Ramos (cell line): ENCODE measurements around the gene C16orf96.

Source experiments
- in situ Hi-C: fragments of 300-500 bp; cut with MboI; formaldehyde crosslinking; loops from one replicate; pipeline ENCODE4 v1.14.3; 2022; ENCODE audit warnings: low sequenced_read_pairs; ENCODE audit not compliant: unreplicated experiment

C16orf96 gene

GRCh38 chr16:4556112-4556511 is at the start of gene C16orf96:
C16orf96 (plus strand) TSS chr16:4556340; CDS start chr16:4556490, 150 bp downstream.
- in situ Hi-C loops = no loop called here

GRCh38 chr16:4506450-4506849 is 49.7 kb upstream of the C16orf96 start:
- in situ Hi-C loops = no loop called here

DNA sequence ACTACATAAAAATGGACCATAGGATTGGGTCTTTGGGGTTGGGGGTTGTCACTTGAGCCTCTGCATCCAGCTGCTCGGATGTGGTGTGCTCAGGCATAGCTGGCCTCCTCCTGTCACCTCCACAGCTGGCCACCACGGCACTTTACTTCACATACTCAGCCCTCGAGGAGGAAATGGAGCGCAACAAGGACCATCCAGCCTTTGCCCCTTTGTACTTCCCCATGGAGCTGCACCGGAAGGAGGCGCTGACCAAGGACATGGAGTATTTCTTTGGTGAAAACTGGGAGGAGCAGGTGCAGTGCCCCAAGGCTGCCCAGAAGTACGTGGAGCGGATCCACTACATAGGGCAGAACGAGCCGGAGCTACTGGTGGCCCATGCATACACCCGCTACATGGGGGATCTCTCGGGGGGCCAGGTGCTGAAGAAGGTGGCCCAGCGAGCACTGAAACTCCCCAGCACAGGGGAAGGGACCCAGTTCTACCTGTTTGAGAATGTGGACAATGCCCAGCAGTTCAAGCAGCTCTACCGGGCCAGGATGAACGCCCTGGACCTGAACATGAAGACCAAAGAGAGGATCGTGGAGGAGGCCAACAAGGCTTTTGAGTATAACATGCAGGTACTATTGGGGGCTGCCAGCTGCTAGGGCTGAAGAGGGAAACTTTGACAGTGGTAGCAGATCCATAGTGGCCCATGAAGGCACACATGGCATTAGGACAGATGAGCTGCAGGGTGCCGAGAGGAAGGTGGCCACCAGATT is 48.4 kb upstream of the C16orf96 start:
- in situ Hi-C loops = no loop called here

GRCh38 chr16:4508806-4509205 is 47.3 kb upstream of the C16orf96 start:
- in situ Hi-C loops = no loop called here

- in situ Hi-C loops = no loop called here
Observed at GRCh38 chr16:4509420-4509819, 46.7 kb upstream of the C16orf96 start.

GRCh38 chr16:4510131-4510530 is 46.0 kb upstream of the C16orf96 start:
- in situ Hi-C loops = loop anchor here (10.0 kb wide), 2 partner anchors 75 to 445 kb away; partner anchors contain the start of gene SEC14L5

DNA sequence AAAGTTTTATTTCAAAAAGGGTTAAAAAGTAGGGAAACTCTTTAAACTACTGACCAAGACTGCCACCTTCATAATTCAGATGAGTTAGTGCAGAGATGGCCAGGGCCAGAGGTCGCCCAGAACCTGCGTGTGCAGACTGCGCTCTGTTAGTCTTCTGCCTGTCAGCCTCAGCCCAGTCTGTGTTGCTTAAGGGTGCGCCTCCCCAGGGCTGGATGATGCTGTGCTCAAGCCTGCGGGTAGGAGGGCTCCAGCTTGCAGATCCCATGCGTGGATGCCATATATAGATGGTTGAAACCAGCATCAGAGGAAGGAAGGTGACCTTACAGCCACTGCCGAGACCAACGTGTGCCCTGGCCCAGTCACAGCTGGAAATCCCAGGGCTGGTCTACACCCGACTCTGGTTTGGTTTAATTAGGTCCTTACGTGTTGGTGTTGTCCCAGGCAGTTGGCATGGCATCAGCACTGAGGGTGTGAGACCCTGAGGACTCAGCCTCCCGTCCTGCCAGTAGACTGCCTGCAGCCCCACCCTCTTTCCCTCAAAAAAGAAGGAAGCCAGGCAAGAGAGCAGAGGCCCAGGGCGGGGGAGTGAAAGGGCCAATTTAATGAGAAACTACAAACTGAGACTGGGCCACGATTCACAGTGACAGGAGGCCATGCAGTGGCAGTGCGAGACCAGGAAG is 45.3 kb upstream of the C16orf96 start:
- in situ Hi-C loops = loop anchor here (10.0 kb wide), 2 partner anchors 74 to 444 kb away; partner anchors contain the start of gene SEC14L5

DNA sequence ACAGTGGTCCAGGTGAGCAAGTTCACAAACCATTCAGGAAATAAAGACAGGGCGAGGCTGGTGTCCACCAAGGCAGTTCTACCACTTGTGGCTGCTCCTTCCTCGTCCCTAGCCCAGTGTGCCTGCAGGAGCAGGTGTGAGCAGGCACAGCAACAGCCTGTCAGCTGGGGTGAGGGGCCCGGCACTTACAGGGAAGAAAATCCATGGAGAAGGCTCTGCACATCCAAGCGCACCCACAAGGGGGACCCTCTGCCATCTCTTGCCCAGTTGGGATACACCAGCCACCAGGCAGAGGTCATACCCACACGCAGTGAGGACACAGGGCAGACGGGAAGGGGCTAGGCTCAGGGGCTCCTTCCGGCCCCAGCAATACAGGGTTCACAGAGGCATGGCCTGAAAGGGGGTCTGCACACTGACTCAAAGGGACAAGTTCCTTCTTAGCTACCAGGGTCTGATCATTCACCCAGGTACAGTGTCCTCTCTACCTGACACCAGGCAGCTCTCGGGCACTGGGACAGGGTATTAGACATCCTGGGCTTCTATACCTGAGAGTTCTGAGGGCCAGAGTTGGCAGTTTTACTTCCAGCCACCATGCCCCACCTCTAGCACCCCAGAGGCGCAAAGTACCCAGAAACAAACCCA is 44.6 kb upstream of the C16orf96 start:
- in situ Hi-C loops = loop anchor here (10.0 kb wide), 2 partner anchors 73 to 443 kb away; partner anchors contain the start of gene SEC14L5

GRCh38 chr16:4512473-4512872 is 43.7 kb upstream of the C16orf96 start:
- in situ Hi-C loops = loop anchor here (10.0 kb wide), 2 partner anchors 72 to 442 kb away; partner anchors contain the start of gene SEC14L5

- in situ Hi-C loops = loop anchor here (10.0 kb wide), 2 partner anchors 72 to 442 kb away; partner anchors contain the start of gene SEC14L5
Observed at GRCh38 chr16:4513086-4513860, 42.9 kb upstream of the C16orf96 start.

DNA sequence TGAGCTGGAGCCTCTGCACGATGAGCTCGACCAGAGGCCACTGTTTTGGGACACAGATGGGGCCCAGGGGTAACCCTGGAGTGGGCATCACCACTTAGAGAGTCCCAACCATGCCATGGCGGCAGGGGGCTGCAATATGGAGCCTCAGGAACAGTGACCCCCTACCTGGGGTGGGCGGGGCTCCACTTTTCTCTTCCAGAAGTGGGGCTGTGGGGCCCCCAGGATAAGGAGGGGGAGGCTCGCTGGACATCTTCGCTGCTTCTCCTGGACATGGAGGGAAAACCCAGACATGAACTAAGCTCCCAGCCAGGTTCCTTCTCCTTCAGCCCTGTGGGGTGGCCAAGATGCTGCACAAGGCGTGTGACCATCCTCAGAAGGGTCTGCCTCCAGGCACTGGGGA is 42.3 kb upstream of the C16orf96 start:
- in situ Hi-C loops = loop anchor here (10.0 kb wide), 2 partner anchors 71 to 441 kb away; partner anchors contain the start of gene SEC14L5

- in situ Hi-C loops = loop anchor here (10.0 kb wide), 2 partner anchors 70 to 440 kb away; partner anchors contain the start of gene SEC14L5
Observed at GRCh38 chr16:4514606-4515005, 41.5 kb upstream of the C16orf96 start.

DNA sequence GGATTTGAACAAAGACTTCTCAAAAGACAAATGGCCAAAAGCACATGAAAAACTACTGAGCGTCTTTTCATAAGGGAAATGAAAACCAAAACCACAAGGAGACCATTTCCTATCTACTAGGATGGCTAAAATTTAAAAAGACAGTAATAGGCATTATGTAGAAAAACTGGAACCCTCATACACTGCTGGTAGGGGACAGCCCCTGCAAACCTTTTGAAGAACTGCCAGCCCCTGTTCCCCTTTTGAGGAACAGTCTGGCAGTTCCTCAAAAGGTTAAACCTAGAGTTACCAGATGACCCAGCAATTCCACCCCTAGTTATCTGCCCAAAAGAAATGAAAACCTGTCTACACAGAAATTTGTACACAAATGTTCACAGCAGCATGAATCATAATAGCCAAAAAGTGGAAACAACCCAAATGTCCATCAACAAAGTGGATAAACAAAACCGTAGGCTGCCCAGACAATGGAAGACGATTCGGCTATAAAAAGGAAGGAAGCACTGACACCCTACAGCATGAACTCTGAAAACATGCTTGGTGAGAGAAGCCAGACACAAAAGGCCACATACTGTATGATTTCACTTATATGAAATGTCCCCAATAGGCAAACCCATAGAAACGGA is 40.4 kb upstream of the C16orf96 start:
- in situ Hi-C loops = loop anchor here (10.0 kb wide), 2 partner anchors 69 to 439 kb away; partner anchors contain the start of gene SEC14L5

- in situ Hi-C loops = loop anchor here (10.0 kb wide), 2 partner anchors 67 to 437 kb away; partner anchors contain the start of gene SEC14L5
Observed at GRCh38 chr16:4517812-4518680, 38.1 kb upstream of the C16orf96 start.

DNA sequence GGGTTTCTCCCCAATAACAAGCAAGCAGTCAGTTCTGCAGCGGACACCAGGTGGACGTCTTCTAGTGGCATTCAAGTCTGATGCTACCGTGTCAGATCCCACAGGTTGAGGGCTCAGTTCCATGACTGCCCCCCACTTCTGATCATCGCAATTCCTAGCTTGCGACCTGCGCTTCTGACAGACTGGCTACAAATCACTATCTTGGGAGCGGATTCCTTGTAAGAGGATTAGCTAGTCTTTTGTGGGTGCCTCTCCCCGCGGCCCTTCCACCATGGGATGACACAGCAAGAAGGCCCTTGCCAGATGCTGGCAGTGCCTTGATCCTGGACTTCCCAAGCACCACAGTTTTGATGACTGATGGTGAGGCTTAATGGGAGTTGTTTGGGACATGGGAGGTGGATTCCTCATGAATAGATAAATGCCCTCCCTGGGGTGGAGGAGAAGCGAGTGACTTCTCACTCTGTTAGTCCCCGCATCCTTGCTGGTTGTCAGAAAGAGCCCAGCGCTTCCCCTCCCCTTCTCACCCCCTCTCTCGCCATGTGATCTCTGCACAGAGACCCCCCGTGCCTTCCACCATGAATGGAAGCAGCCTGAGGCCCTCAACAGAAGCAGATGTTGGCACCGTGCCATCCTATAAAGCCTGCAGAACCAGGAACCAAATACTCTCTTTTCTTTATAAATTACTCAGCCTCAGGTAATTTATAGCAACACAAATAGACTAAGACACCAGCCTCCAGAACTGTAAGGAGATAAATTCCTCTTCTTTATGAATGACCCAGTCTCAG is 36.7 kb upstream of the C16orf96 start:
- in situ Hi-C loops = loop anchor here (10.0 kb wide), 2 partner anchors 65 to 435 kb away; partner anchors contain the start of gene SEC14L5

DNA sequence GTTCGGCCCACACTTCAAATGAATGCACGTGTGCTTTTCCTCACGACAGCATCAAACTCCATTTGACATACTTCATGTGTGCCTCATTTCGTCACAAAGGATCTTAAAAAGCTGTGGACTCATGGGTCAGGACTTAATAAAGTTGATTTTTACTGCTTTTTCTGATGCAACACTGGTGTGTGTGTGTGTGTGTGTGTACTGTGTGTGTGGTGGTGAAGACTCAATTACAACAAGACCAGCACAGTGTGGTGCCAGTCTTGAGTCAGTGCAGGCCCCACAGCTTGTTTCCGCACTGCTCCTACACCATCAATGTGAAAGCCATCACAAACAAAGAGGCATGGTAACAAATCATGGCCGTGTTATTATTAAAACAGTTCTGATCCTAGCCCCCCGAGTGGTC is 35.2 kb upstream of the C16orf96 start:
- in situ Hi-C loops = no loop called here

DNA sequence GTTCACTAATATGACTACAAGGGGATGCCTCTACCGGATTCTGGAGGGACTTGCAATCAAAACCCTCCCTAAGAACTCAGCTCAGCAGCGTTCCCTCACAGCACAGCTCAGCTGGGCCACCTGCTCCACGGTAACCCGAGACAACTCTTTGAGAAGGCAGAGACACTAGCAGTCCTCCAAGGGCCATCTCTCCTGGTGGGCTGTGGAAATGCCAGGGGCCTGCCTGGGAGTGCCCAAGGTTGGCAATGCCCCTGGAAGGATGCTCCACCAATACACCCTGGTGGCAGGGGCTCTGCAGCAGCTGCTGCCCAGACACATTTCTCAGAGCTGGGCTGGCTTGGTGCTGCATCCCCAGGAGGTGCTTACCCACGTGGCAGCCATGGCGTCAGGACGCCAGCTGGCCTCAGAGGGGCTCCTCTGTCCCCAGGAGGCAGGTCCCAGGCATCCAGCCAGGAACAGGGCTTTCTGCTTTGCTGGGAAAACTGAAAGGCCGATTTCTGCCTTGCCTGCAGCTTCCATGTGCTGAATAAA is 34.0 kb upstream of the C16orf96 start:
- in situ Hi-C loops = no loop called here
